Stimulated activated naive B cell treated with anti-CD40 and anti-IgM and Interleukin-4, amounts not matched to agents 10 μg/mL and 1 μg/mL and 100 μg/mL, for 72 hours (primary cell): ENCODE measurements around the gene KAZN.

ENCODE experiments used
- ATAC-seq, 2 donors: fragments of 150-1000 bp; cut with Tn5 transposase; replicated peaks; 2 replicates each; pipeline ENCODE4 v1.10.0; 2021; ENCODE audit warnings: moderate library complexity in 1 of 2
- DNase-seq: peaks from one replicate; pipeline ENCODE4 v3.0.0; 2021
- H3K27ac Mint-ChIP-seq: one replicate; pipeline ENCODE4 v1.8.0; 2022; ENCODE audit warnings: mild to moderate bottlenecking, mixed read lengths
- H3K27me3 Mint-ChIP-seq, 2 donors: one replicate each; pipeline ENCODE4 v1.8.0; 2022; ENCODE audit warnings: mixed read lengths in 2 of 2
- H3K36me3 Mint-ChIP-seq, 2 donors: one replicate each; pipeline ENCODE4 v1.8.0; 2022; ENCODE audit warnings: mixed read lengths in 2 of 2, mild to moderate bottlenecking in 1 of 2
- H3K4me1 Mint-ChIP-seq, 2 donors: one replicate each; pipeline ENCODE4 v1.8.0; 2022; ENCODE audit warnings: mixed read lengths in 2 of 2, mild to moderate bottlenecking in 1 of 2
- H3K4me3 Mint-ChIP-seq, 2 donors: one replicate each; pipeline ENCODE4 v1.8.0; 2022; ENCODE audit warnings: mild to moderate bottlenecking in 2 of 2, mixed read lengths in 2 of 2, moderate library complexity in 1 of 2
- H3K9me3 Mint-ChIP-seq, 2 donors: one replicate each; pipeline ENCODE4 v1.8.0; 2022; ENCODE audit warnings: mixed read lengths in 2 of 2, mild to moderate bottlenecking in 1 of 2

The KAZN gene

DNA sequence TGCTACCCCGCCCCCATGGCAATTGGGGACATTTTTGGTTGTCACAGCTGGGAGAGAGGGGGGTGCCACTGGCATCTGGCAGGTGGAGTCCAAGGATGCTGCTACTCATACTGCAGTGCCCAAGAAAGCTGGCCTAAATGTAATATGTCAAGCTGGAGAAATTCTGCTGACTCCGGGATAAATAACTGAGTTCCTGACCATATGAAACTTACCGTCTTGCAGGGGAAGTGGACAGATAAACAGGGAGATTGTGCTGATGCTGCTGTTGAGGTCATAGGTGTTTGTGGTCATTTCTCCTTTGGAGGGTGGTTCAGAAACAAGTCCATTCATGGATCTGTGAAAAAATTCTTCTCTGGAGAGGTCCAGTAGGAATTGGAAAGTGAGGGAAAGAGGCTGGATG lies 54.4 kb downstream of the KAZN start:
- no peaks in the 10 kb centered on the region for H3K27me3 Mint-ChIP-seq
- ATAC-seq, result no peak
- no peak for DNase-seq
- no peak overlapping the region for H3K4me3 Mint-ChIP-seq
- no peaks in the 10 kb centered on the region for H3K4me1 Mint-ChIP-seq
- H3K36me3 Mint-ChIP-seq, result no peaks in the 10 kb centered on the region
- peaks cover 0 to 2% of the 10 kb centered on the region in 2 donors for H3K9me3 Mint-ChIP-seq
- no peak overlapping the region for H3K27ac Mint-ChIP-seq

DNA sequence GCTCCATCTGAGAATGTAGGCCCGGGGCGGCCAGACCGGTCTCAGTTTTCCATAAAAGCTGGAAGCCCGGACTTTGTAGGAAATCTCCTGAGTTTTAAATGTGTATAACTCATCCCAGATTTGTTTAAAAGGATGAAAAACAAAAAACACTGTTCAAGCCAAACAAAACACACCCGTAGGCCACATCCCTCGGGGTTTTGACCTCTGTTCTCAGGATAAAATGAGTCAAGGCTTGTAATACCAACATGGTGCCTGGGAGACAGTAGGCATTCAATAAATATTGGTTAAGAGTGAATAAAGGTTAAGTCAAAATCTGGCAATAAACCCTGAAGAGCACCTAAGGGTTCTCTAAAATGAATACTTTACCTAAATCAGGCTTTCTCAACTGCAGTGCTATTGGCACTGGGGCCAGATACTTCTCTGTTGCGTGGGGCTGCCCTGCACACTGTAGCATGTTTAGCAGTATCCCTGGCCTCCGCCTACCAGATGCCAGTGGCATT lies 55.0 kb downstream of the KAZN start:
- Mint-ChIP-seq H3K9me3 (peaks cover 0 to 2% of the 10 kb centered on the region in 2 donors), H3K27me3 (no peaks in the 10 kb centered on the region), H3K27ac (no peak overlapping the region), H3K4me1 (no peaks in the 10 kb centered on the region), H3K4me3 (no peak overlapping the region), H3K36me3 (no peaks in the 10 kb centered on the region)
- no peak for DNase-seq
- no peak for ATAC-seq

DNA sequence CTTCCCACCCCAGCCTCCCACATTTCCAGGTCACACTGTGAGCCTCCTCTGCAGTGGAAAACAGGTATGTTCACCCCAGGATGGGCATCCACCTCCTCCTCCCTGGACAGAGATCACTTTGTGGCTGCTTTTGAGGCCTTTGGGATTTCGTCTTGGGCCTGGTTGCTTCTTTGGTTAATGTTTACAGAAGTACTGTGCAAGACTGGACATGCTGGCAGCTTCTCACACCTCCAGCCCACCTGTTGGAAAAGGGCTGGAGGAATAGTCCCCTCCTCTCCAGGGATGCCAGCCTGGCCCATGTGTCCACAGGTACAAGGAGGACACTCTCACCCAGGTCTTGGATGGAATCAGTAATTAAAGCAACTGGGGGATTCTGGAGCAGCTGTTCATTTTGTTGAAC lies 56.1 kb downstream of the KAZN start:
- no peaks in the 10 kb centered on the region for H3K4me1 Mint-ChIP-seq
- no peak for DNase-seq
- H3K4me3 Mint-ChIP-seq, result no peak overlapping the region

DNA sequence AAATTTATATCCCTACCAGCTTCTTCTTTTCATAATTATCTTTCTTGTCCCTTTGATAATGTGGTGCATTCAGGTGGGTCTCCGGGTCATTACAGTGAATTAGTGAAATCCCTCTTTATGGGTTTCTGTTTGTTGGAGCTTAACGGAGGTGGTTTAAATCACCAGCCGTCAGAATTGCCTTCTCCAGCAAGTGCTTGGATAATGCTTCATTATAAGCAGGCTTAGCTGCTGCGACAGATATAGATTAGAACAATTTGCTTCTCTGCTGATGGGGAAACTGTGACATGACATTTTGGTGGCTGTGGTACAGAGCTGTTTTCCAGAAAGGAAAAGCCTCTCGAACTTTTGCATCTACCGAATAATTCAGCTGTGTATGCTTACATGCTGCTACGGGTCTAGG lies 56.9 kb downstream of the KAZN start:
- Mint-ChIP-seq H3K27ac (no peak overlapping the region), H3K4me3 (no peak overlapping the region), H3K9me3 (peaks cover 0 to 2% of the 10 kb centered on the region in 2 donors), H3K27me3 (no peaks in the 10 kb centered on the region), H3K4me1 (no peaks in the 10 kb centered on the region), H3K36me3 (no peaks in the 10 kb centered on the region)
- ATAC-seq, result no peak
- DNase-seq, result no peak

More for the DNA sequence above, 56.1 kb downstream of the KAZN start:
- ATAC-seq, result no peak
- no peaks in the 10 kb centered on the region for H3K36me3 Mint-ChIP-seq
- H3K27ac Mint-ChIP-seq, result no peak overlapping the region
- H3K9me3 Mint-ChIP-seq, result peaks cover 0 to 2% of the 10 kb centered on the region in 2 donors
- H3K27me3 Mint-ChIP-seq, result no peaks in the 10 kb centered on the region

DNA sequence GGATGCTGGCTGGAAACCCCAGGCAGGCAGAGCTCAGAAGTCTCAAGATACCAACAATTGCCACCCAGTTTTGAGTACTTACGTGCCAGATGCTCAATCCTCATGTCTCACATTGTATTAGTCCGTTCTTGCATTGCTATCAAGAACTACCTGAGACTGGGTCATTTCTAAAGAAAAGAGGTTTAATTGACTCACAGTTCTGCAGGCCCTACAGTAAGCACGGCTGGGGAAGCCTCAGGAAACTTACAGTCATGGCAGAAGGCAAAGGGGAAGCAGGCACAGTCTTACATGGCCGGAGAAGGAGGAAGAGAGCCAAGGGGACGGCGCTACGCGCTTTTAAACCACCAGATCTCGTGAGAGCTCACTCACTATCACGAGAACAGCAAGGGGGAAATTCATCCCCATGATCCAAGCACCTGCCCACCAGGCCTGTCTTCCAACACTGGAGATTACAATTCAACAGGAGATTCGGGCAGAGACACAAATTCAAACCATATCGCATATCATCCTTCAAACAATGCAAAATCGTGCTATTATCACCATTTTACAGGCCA lies 58.0 kb downstream of the KAZN start:
- Mint-ChIP-seq H3K9me3 (peaks cover 0 to 2% of the 10 kb centered on the region in 2 donors), H3K36me3 (no peaks in the 10 kb centered on the region), H3K4me1 (peaks cover 3 to 7% of the 10 kb centered on the region in 2 donors), H3K27ac (no peak overlapping the region), H3K27me3 (peaks cover 0 to 6% of the 10 kb centered on the region in 2 donors), H3K4me3 (no peak overlapping the region)
- DNase-seq (no peak), ATAC-seq (no peak)

DNA sequence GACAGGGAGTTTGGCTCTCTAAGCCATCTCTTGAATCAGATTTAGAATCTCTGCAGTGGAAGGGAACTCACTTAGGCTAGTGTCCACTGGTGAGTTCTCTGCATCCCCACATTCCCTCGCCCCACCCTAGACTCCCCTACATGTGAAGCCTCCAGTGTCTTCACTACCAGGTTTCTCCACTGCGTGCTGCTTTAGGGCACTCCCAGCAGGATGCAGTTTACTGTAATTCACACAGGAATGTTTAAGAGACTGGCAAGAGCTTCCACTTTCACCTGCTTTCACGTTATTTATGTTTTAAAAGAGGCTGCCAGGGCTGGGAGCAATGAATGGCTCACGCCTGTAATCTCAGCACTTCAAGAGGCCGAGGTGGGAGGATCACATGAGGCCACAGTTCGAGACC lies 60.2 kb downstream of the KAZN start:
- DNase-seq (no peak), ATAC-seq (no peak)
- Mint-ChIP-seq H3K9me3 (no peaks in the 10 kb centered on the region), H3K27me3 (peaks cover 0 to 10% of the 10 kb centered on the region in 2 donors), H3K4me1 (peaks cover 3 to 7% of the 10 kb centered on the region in 2 donors), H3K36me3 (no peaks in the 10 kb centered on the region), H3K27ac (no peak overlapping the region), H3K4me3 (no peak overlapping the region)

DNA sequence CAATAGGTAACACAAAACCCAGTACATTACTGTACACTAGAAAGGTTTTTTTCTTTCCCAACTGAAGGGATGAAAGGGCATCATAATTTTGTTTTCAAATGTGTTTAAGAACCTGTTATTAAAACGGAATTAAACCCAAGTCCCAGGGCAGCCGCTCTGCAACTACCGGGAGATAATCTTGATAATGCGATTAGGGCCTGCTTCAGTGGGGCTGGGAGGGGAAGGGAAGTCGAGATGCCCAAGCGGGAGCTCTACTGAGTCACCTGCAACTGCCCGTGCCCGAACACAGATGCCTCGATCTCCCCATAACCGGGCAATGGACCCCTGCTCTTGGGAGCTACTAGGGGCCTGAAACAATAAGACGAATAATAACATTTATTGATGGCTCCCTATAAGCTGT lies 61.4 kb downstream of the KAZN start:
- Mint-ChIP-seq H3K27ac (no peak overlapping the region), H3K36me3 (no peaks in the 10 kb centered on the region), H3K4me1 (peaks cover 3 to 7% of the 10 kb centered on the region in 2 donors), H3K4me3 (no peak overlapping the region), H3K9me3 (no peaks in the 10 kb centered on the region), H3K27me3 (peaks cover 0 to 10% of the 10 kb centered on the region in 2 donors)
- DNase-seq (no peak), ATAC-seq (no peak)

DNA sequence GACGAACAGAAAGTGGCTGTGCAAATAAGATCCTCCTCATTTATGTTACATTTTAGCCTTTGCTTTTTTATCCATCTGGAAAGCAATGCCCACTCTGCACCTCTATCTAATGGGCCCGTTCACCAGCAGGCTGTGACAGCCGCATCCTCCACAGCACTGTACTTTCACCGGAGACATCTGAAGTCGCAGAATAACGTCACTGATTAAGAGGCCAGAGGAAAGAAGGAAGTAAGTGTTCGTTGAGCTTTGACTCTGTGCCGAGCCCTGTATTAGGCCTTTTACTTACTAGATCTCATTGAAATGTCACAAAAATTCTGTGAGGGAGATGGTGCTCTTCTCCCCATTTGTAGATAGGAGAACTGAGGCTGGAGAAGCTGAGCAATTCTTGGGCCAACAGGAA lies 62.3 kb downstream of the KAZN start:
- H3K9me3 Mint-ChIP-seq, result no peaks in the 10 kb centered on the region
- peak; percentile 94 to 95 for ATAC-seq

DNA sequence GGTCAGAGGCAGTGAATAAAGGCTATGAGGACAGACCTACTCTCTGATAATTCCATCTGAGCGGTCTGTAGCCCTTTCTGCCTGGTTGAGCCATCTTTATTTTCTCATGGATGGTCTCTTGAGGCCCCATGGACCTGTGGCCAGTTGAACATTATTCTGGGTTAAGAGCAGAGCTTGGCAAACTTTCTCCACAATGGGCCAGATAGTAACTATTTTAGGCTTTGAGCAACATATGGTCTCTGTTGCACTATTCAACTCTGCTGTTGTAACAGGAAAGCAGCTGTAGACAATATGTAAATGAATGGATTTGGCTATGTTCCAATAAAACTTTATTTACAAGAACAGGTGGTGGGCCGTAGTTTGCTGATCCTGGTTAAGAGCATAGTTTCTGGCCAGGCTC lies 62.7 kb downstream of the KAZN start:
- DNase-seq (no peak), ATAC-seq (peak; percentile 8 to 13)
- H3K27ac Mint-ChIP-seq, result no peak overlapping the region
- H3K9me3 Mint-ChIP-seq, result no peaks in the 10 kb centered on the region
- H3K27me3 Mint-ChIP-seq, result peaks cover 0 to 10% of the 10 kb centered on the region in 2 donors
- peaks cover 3 to 7% of the 10 kb centered on the region in 2 donors for H3K4me1 Mint-ChIP-seq
- no peak overlapping the region for H3K4me3 Mint-ChIP-seq
- H3K36me3 Mint-ChIP-seq, result no peaks in the 10 kb centered on the region

More for the DNA sequence above, 62.3 kb downstream of the KAZN start:
- H3K27me3 Mint-ChIP-seq, result peaks cover 0 to 10% of the 10 kb centered on the region in 2 donors
- peaks cover 3 to 7% of the 10 kb centered on the region in 2 donors for H3K4me1 Mint-ChIP-seq
- peak overlapping the region; percentile 63 for H3K27ac Mint-ChIP-seq
- peak overlapping the region; percentile 49 to 66 for H3K4me3 Mint-ChIP-seq
- no peak for DNase-seq
- no peaks in the 10 kb centered on the region for H3K36me3 Mint-ChIP-seq

DNA sequence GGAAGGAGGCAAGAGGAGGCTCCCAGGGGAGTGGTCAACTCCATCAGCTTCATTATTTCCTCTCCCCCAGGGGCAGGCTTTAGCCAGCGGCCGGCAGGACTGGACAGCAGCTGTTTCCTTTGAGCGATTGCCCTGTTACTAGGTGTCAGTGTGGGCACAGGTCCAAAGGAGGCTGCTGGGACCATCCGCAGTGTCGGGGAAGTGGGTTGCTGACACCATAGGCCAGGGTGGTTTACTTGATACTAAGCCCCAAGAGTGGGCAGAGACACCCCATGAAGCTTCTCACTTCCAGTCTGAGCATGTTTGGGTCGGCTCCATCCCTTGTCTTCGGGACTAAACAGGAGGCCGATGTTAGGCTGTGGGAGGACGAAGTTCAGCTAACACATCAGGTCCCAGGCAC lies 63.6 kb downstream of the KAZN start:
- H3K9me3 Mint-ChIP-seq, result no peaks in the 10 kb centered on the region
- peaks cover 3 to 7% of the 10 kb centered on the region in 2 donors for H3K4me1 Mint-ChIP-seq
- H3K27ac Mint-ChIP-seq, result no peak overlapping the region
- H3K36me3 Mint-ChIP-seq, result no peaks in the 10 kb centered on the region
- ATAC-seq, result no peak
- no peak overlapping the region for H3K4me3 Mint-ChIP-seq
- no peak for DNase-seq
- peaks cover 0 to 10% of the 10 kb centered on the region in 2 donors for H3K27me3 Mint-ChIP-seq

DNA sequence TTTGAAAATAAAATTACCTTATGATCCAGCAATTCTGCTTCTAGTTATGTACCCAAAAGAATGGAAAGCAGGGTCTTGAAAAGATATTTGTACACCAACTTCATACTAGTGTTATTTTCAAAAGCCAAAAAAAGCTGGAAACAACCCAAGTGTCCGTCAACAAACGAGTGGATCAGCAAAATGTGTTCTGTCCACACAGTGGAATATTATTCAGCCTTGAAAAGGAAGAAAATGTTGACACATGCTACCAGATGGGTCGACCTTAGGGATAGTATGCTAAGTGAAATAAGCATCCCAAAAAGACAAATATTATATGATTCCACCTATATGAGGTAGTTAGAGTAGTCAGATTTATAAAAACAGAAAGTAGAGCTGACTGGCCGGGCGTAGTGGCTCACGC lies 65.3 kb downstream of the KAZN start:
- H3K27me3 Mint-ChIP-seq, result peaks cover 0 to 10% of the 10 kb centered on the region in 2 donors
- no peaks in the 10 kb centered on the region for H3K36me3 Mint-ChIP-seq
- peaks cover 3 to 7% of the 10 kb centered on the region in 2 donors for H3K4me1 Mint-ChIP-seq
- DNase-seq, result no peak
- H3K9me3 Mint-ChIP-seq, result no peaks in the 10 kb centered on the region
- H3K27ac Mint-ChIP-seq, result no peak overlapping the region
- ATAC-seq, result no peak
- H3K4me3 Mint-ChIP-seq, result no peak overlapping the region

DNA sequence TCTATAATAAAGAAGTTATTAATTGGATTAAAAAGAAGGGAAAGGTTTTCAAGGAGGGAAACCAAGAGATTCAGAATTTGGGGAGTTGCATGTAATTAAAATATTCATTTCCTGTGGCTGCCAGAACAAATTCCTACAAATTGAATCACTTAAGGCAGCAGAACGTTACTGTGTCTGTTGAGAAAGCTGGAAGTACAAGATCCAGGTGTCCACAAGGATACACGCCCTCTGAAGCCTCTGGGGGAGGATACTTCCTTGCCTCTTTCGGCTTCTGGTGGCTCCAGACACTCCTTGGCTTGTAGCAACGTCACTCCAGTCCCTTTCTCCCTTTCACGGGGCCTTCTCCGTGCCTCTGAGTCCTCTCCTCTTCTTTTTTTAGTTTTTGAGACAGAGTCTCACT lies 67.9 kb downstream of the KAZN start:
- H3K4me3 Mint-ChIP-seq, result no peak overlapping the region
- H3K4me1 Mint-ChIP-seq, result peaks cover 0 to 4% of the 10 kb centered on the region in 2 donors
- H3K36me3 Mint-ChIP-seq, result no peaks in the 10 kb centered on the region
- peaks cover 7 to 10% of the 10 kb centered on the region in 2 donors for H3K27me3 Mint-ChIP-seq
- H3K9me3 Mint-ChIP-seq, result no peaks in the 10 kb centered on the region
- DNase-seq, result no peak
- ATAC-seq, result no peak
- H3K27ac Mint-ChIP-seq, result no peak overlapping the region

DNA sequence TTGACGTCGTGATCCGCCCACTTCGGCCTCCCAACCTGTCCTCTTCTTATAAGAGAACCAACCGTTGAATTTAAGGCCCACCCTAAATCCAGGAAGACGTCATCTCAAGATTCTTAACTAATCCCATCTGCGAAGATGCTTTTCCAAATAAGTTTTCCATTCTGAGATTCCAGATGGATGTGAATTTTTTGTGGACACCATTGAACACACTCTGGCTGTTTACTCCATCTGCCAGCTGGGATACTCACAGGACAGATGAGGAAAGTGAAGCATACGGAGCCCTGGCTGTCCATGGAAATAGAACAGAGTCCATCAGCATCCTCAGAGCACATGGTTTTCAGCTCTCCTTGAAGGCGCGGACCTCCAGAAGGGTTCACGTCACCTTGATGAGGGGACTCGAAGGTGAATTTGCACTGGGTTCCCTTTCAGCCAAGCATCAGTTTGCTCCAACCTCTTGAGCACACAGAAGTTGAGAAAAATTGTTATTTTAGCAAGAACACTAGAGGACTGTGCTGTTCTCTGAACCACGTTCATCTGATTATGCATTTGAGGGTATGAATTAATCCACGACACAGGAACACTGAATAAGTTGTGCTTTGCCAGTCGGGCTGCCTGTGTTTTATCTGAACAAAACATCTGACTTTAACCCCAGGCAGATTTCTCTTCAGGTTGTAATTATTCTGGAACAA lies 68.6 kb downstream of the KAZN start:
- DNase-seq (no peak), ATAC-seq (no peak)
- Mint-ChIP-seq H3K9me3 (no peaks in the 10 kb centered on the region), H3K36me3 (no peaks in the 10 kb centered on the region), H3K4me3 (no peak overlapping the region), H3K27ac (no peak overlapping the region), H3K4me1 (peaks cover 2 to 9% of the 10 kb centered on the region in 2 donors), H3K27me3 (peaks cover 7 to 10% of the 10 kb centered on the region in 2 donors)

DNA sequence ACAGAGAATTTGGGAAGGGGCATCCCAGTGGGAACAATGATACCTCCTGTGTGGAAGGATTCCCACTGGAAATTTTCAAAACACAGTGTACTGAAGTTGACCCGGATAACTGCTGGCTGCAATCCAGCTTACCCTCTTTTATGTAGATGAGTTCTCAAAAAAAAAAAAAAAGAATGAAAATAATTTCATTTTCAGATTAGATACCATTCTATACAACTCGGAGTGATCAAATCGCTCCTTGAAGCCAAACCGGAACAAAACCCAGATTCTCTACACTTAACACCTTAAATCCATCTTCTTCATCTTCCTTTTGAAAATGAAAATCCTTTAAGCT lies 69.1 kb downstream of the KAZN start:
- Mint-ChIP-seq H3K4me3 (no peak overlapping the region), H3K9me3 (no peaks in the 10 kb centered on the region), H3K27ac (no peak overlapping the region), H3K4me1 (peaks cover 7 to 14% of the 10 kb centered on the region in 2 donors), H3K36me3 (no peaks in the 10 kb centered on the region), H3K27me3 (peaks cover 7 to 10% of the 10 kb centered on the region in 2 donors)
- ATAC-seq (no peak), DNase-seq (no peak)

DNA sequence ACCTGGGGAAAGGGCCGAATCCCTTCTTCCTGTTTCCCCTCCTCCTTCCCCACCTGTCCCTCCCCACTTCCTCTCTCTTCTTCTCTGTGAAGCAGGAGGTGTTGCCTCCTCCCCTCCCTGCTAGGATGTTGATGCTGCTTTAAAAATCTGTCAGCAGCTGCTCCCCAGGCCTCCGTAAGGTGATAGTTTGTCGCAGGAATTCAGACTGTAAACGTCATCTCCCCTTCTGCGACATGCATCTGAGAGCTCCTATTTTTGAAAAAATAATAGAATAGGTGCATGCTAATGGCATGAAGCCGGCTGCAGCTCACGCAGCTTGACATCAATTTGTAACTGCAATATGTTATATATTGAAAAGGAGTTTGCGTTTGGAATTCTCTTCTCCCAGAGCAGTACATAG lies 70.1 kb downstream of the KAZN start:
- Mint-ChIP-seq H3K9me3 (no peaks in the 10 kb centered on the region), H3K27ac (no peak overlapping the region), H3K4me1 (peaks cover 7 to 17% of the 10 kb centered on the region in 2 donors), H3K36me3 (no peaks in the 10 kb centered on the region), H3K27me3 (peaks cover 5 to 7% of the 10 kb centered on the region in 2 donors), H3K4me3 (no peak overlapping the region)
- ATAC-seq (no peak), DNase-seq (no peak)
